Liver (tissue), 3 donors: Measurements from ENCODE around the gene AREG.

Experiments
- ATF3 ChIP-seq: IDR thresholded peaks from 2 replicates; pipeline ENCODE4 v1.6.1; 2016; ENCODE audit warnings: antibody characterized with exemption
- EGR1 ChIP-seq, 2 donors: IDR thresholded peaks; 2 replicates each; pipeline ENCODE4 v1.6.1; 2016 to 2018; ENCODE audit warnings: antibody characterized with exemption in 2 of 2, low read depth in 2 of 2
- FOXA1 ChIP-seq: IDR thresholded peaks from 2 replicates; pipeline ENCODE4 v1.6.1; 2016; ENCODE audit warnings: antibody characterized with exemption
- GABPA ChIP-seq, 2 donors: IDR thresholded peaks in 1 of 2; conservative IDR thresholded peaks in 1 of 2; 2 replicates each; pipeline ENCODE4 v1.6.1; 2016; ENCODE audit warnings: antibody characterized with exemption in 2 of 2, mild to moderate bottlenecking in 1 of 2, moderate library complexity in 1 of 2
- HNF4G ChIP-seq: IDR thresholded peaks from 2 replicates; pipeline ENCODE4 v1.6.1; 2016; ENCODE audit warnings: antibody characterized with exemption
- JUND ChIP-seq, 2 donors: IDR thresholded peaks; 2 replicates each; pipeline ENCODE4 v1.6.1; 2016; ENCODE audit warnings: antibody characterized with exemption in 2 of 2
- RAD21 ChIP-seq, 2 donors: IDR thresholded peaks; 2 replicates each; pipeline ENCODE4 v1.6.1; 2016; ENCODE audit warnings: antibody characterized with exemption in 2 of 2, mild to moderate bottlenecking in 2 of 2
- RXRA ChIP-seq, 2 donors: IDR thresholded peaks; 2 replicates each; pipeline ENCODE4 v1.6.1; 2017 to 2018; ENCODE audit warnings: antibody characterized with exemption in 2 of 2, mild to moderate bottlenecking in 1 of 2
- SP1 ChIP-seq: IDR thresholded peaks from 2 replicates; pipeline ENCODE4 v1.6.1; 2018; ENCODE audit warnings: antibody characterized with exemption, mild to moderate bottlenecking
- TAF1 ChIP-seq: conservative IDR thresholded peaks from 2 replicates; pipeline ENCODE4 v1.6.1; 2016; ENCODE audit warnings: antibody characterized with exemption, mild to moderate bottlenecking
- YY1 ChIP-seq: IDR thresholded peaks from 2 replicates; pipeline ENCODE4 v1.6.1; 2016; ENCODE audit warnings: antibody characterized with exemption, mild to moderate bottlenecking
- ZBTB33 ChIP-seq: IDR thresholded peaks from 2 replicates; pipeline ENCODE4 v1.6.1; 2016; ENCODE audit warnings: antibody characterized with exemption
- TF ChIP-seq, protein P1 (sequence below): fragments of 150-350 bp; IDR thresholded peaks from 2 replicates; pipeline ENCODE4 v1.5.1; 2017; ENCODE audit warnings: improper control_type of control experiment, low read depth, low read length; ENCODE audit not compliant: missing input control
- TF ChIP-seq, protein P2 (sequence below): IDR thresholded peaks from 2 replicates; pipeline ENCODE4 v1.6.1; 2016; ENCODE audit warnings: antibody characterized with exemption, mild to moderate bottlenecking
- donor health status: healthy.
- donor health status: healthy.

- TF ChIP-seq ATF3 (no peak), JUND (IDR thresholded peaks at IDR 0.05) (no peak), ZBTB33 (no peak), YY1 (no peak), RXRA (IDR thresholded peaks at IDR 0.05) (no peak), RAD21 (IDR thresholded peaks at IDR 0.05) (no peak), EGR1 (IDR thresholded peaks at IDR 0.05; ENCODE audit: low read depth in 2 of 2) (no peak), HNF4G (no peak), FOXA1 (no peak), TAF1 (no peak), SP1 (no peak), GABPA (IDR thresholded peaks at IDR 0.05 in 1 of 2, conservative IDR thresholded peaks at IDR 0.05 in 1 of 2) (no peak)
- TF ChIP-seq, protein P1, sequence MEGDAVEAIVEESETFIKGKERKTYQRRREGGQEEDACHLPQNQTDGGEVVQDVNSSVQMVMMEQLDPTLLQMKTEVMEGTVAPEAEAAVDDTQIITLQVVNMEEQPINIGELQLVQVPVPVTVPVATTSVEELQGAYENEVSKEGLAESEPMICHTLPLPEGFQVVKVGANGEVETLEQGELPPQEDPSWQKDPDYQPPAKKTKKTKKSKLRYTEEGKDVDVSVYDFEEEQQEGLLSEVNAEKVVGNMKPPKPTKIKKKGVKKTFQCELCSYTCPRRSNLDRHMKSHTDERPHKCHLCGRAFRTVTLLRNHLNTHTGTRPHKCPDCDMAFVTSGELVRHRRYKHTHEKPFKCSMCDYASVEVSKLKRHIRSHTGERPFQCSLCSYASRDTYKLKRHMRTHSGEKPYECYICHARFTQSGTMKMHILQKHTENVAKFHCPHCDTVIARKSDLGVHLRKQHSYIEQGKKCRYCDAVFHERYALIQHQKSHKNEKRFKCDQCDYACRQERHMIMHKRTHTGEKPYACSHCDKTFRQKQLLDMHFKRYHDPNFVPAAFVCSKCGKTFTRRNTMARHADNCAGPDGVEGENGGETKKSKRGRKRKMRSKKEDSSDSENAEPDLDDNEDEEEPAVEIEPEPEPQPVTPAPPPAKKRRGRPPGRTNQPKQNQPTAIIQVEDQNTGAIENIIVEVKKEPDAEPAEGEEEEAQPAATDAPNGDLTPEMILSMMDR: no peak
- TF ChIP-seq, protein P2, sequence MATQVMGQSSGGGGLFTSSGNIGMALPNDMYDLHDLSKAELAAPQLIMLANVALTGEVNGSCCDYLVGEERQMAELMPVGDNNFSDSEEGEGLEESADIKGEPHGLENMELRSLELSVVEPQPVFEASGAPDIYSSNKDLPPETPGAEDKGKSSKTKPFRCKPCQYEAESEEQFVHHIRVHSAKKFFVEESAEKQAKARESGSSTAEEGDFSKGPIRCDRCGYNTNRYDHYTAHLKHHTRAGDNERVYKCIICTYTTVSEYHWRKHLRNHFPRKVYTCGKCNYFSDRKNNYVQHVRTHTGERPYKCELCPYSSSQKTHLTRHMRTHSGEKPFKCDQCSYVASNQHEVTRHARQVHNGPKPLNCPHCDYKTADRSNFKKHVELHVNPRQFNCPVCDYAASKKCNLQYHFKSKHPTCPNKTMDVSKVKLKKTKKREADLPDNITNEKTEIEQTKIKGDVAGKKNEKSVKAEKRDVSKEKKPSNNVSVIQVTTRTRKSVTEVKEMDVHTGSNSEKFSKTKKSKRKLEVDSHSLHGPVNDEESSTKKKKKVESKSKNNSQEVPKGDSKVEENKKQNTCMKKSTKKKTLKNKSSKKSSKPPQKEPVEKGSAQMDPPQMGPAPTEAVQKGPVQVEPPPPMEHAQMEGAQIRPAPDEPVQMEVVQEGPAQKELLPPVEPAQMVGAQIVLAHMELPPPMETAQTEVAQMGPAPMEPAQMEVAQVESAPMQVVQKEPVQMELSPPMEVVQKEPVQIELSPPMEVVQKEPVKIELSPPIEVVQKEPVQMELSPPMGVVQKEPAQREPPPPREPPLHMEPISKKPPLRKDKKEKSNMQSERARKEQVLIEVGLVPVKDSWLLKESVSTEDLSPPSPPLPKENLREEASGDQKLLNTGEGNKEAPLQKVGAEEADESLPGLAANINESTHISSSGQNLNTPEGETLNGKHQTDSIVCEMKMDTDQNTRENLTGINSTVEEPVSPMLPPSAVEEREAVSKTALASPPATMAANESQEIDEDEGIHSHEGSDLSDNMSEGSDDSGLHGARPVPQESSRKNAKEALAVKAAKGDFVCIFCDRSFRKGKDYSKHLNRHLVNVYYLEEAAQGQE: no peak
Observed at GRCh38 chr4:74438661-74439060, 6.3 kb upstream of the AREG start.
